Vagina (tissue), 2 donors: ENCODE data around the gene JPT2.

ENCODE experiments used
- CTCF ChIP-seq, 3 experiments: fragments of 450-650 bp in 2 of 3; fragments of 200-600 bp in 1 of 3; sonication (generic) in 1 of 3; IDR thresholded peaks; one replicate each; pipeline ENCODE4 v1.5.1; 2017 to 2019; ENCODE audit warnings: antibody characterized with exemption in 3 of 3, mild to moderate bottlenecking in 2 of 3, moderate library complexity in 2 of 3
- POLR2A ChIP-seq, 2 donors: fragments of 450-650 bp; IDR thresholded peaks; one replicate each; pipeline ENCODE4 v1.6.1; 2017; ENCODE audit warnings: antibody characterized with exemption in 2 of 2, mild to moderate bottlenecking in 2 of 2, moderate library complexity in 2 of 2
- POLR2AphosphoS5 ChIP-seq, 2 donors: sonication (generic); formaldehyde crosslinking; IDR thresholded peaks; one replicate each; pipeline ENCODE4 v1.9.0; 2017; ENCODE audit warnings: antibody characterized with exemption in 2 of 2, mild to moderate bottlenecking in 2 of 2, low read depth in 1 of 2; ENCODE audit not compliant: insufficient read depth in 1 of 2

GRCh38 chr16:1654505-1655268, 23.4 kb upstream of the JPT2 start:
- TF ChIP-seq CTCF (IDR thresholded peaks at IDR 0.05) = no peak
- no peak for TF ChIP-seq POLR2A (IDR thresholded peaks at IDR 0.05)
- TF ChIP-seq POLR2AphosphoS5 (IDR thresholded peaks at IDR 0.05; ENCODE audit: insufficient read depth in 1 of 2, low read depth in 1 of 2) = no peak
